ENCODE measurements around the gene DIRAS1. TPM values are rescaled to one million over a fixed set of nuclear protein-coding genes. Genes with fewer than 3 reads are reported as not detected.

The DIRAS1 gene
- total and polyA plus RNA-seq, 2 experiments from 2014 or later, result 2.8 to 18.6 TPM

- H4K20me1 ChIP-seq (replicated peaks; ENCODE audit: insufficient read depth), result no peaks in the 10 kb centered on the region; the same call in 1 of the 2 replicates
- H3K4me1 ChIP-seq (ENCODE audit: insufficient read depth), result no peaks in the 10 kb centered on the region
- Mint-ChIP-seq H3K9me3 (no peaks in the 10 kb centered on the region), H3K4me3 (no peak overlapping the region), H3K27me3 (ENCODE audit: insufficient read depth, low read depth, poor library complexity) (peaks cover 11% of the 10 kb centered on the region), H3K27ac (no peak overlapping the region), H3K36me3 (ENCODE audit: low read depth) (peaks cover 64% of the 10 kb centered on the region), H3K4me1 (no peaks in the 10 kb centered on the region)
- no peaks in the 10 kb centered on the region for H3K27me3 ChIP-seq (ENCODE audit: insufficient read depth)
- no peak overlapping the region for H3K4me2 ChIP-seq
- no peaks in the 10 kb centered on the region for H3F3A ChIP-seq (replicated peaks; ENCODE audit: low read depth)
- TF ChIP-seq CTCF (conservative IDR thresholded peaks at IDR 0.05; ENCODE audit: low read depth in 2 of 2) (no peak), JUNB (IDR thresholded peaks at IDR 0.05; ENCODE audit: unreplicated experiment) (no peak)
- TF ChIP-seq, protein P1, sequence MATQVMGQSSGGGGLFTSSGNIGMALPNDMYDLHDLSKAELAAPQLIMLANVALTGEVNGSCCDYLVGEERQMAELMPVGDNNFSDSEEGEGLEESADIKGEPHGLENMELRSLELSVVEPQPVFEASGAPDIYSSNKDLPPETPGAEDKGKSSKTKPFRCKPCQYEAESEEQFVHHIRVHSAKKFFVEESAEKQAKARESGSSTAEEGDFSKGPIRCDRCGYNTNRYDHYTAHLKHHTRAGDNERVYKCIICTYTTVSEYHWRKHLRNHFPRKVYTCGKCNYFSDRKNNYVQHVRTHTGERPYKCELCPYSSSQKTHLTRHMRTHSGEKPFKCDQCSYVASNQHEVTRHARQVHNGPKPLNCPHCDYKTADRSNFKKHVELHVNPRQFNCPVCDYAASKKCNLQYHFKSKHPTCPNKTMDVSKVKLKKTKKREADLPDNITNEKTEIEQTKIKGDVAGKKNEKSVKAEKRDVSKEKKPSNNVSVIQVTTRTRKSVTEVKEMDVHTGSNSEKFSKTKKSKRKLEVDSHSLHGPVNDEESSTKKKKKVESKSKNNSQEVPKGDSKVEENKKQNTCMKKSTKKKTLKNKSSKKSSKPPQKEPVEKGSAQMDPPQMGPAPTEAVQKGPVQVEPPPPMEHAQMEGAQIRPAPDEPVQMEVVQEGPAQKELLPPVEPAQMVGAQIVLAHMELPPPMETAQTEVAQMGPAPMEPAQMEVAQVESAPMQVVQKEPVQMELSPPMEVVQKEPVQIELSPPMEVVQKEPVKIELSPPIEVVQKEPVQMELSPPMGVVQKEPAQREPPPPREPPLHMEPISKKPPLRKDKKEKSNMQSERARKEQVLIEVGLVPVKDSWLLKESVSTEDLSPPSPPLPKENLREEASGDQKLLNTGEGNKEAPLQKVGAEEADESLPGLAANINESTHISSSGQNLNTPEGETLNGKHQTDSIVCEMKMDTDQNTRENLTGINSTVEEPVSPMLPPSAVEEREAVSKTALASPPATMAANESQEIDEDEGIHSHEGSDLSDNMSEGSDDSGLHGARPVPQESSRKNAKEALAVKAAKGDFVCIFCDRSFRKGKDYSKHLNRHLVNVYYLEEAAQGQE (IDR thresholded peaks at IDR 0.05; ENCODE audit: unreplicated experiment), result no peak
- no peak for DNase-seq (ENCODE audit: low spot score)
- ATAC-seq, result no peak
- no peaks in the 10 kb centered on the region for H3K79me2 ChIP-seq (replicated peaks; ENCODE audit: insufficient read depth)
- H3K36me3 ChIP-seq (ENCODE audit: insufficient read depth), result peaks cover 6% of the 10 kb centered on the region
- no peaks in the 10 kb centered on the region for H3K9me2 ChIP-seq (ENCODE audit: insufficient read depth)
- H3K27ac ChIP-seq (ENCODE audit: low read depth), result no peak overlapping the region
- no peak overlapping the region for H2AFZ ChIP-seq
- no peak overlapping the region for H3K4me3 ChIP-seq
Observed at GRCh38 chr19:2756921-2757881, 36.0 kb upstream of the DIRAS1 start.

GRCh38 chr19:2756477-2756876, 35.3 kb upstream of the DIRAS1 start:
- Histone ChIP-seq H3K36me3 (ENCODE audit: insufficient read depth) (peaks cover 6% of the 10 kb centered on the region), H3F3A (replicated peaks; ENCODE audit: low read depth) (no peaks in the 10 kb centered on the region), H3K9me2 (ENCODE audit: insufficient read depth) (no peaks in the 10 kb centered on the region), H3K27ac (ENCODE audit: low read depth) (no peak overlapping the region), H3K79me2 (replicated peaks; ENCODE audit: insufficient read depth) (no peaks in the 10 kb centered on the region), H3K27me3 (ENCODE audit: insufficient read depth) (no peaks in the 10 kb centered on the region), H3K4me2 (no peak overlapping the region), H2AFZ (no peak overlapping the region), H4K20me1 (replicated peaks; ENCODE audit: insufficient read depth) (no peaks in the 10 kb centered on the region; the same call in 1 of the 2 replicates), H3K4me3 (no peak overlapping the region), H3K4me1 (ENCODE audit: insufficient read depth) (no peaks in the 10 kb centered on the region)
- no peak overlapping the region for H3K4me3 Mint-ChIP-seq
- peaks cover 11% of the 10 kb centered on the region for H3K27me3 Mint-ChIP-seq (ENCODE audit: insufficient read depth, low read depth, poor library complexity)
- no peak for DNase-seq (ENCODE audit: low spot score)
- ATAC-seq, result no peak
- H3K36me3 Mint-ChIP-seq (ENCODE audit: low read depth), result peaks cover 59% of the 10 kb centered on the region
- H3K4me1 Mint-ChIP-seq, result no peaks in the 10 kb centered on the region
- H3K27ac Mint-ChIP-seq, result no peak overlapping the region
- H3K9me3 Mint-ChIP-seq, result no peaks in the 10 kb centered on the region
- TF ChIP-seq, protein P1 (IDR thresholded peaks at IDR 0.05; ENCODE audit: unreplicated experiment), result no peak
- TF ChIP-seq NANOG (IDR thresholded peaks at IDR 0.05; ENCODE audit: borderline replicate concordance) (no peak), ZNF331 (CRISPR knock-in tag; IDR thresholded peaks at IDR 0.05; ENCODE audit: low read depth) (no peak), STAT1 (IDR thresholded peaks at IDR 0.05; ENCODE audit: unreplicated experiment) (no peak), CTCF (conservative IDR thresholded peaks at IDR 0.05; ENCODE audit: low read depth in 2 of 2) (no peak), EZH2phosphoT487 (IDR thresholded peaks at IDR 0.05; ENCODE audit: unreplicated experiment) (no peak), EZH2 (IDR thresholded peaks at IDR 0.05; ENCODE audit: low read depth, unreplicated experiment) (no peak), POLR2AphosphoS5 (IDR thresholded peaks at IDR 0.05; ENCODE audit: low read depth) (no peak), JUNB (IDR thresholded peaks at IDR 0.05; ENCODE audit: unreplicated experiment) (no peak)
- TF ChIP-seq, protein P2, sequence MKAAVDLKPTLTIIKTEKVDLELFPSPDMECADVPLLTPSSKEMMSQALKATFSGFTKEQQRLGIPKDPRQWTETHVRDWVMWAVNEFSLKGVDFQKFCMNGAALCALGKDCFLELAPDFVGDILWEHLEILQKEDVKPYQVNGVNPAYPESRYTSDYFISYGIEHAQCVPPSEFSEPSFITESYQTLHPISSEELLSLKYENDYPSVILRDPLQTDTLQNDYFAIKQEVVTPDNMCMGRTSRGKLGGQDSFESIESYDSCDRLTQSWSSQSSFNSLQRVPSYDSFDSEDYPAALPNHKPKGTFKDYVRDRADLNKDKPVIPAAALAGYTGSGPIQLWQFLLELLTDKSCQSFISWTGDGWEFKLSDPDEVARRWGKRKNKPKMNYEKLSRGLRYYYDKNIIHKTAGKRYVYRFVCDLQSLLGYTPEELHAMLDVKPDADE (IDR thresholded peaks at IDR 0.05), result no peak

Data from GM23338 (cell line).